GM12878 (cell line): ENCODE data around the gene MROH7. TPM values are rescaled to one million over a fixed set of nuclear protein-coding genes. Genes with fewer than 3 reads are reported as not detected.

Experiments
- ATAC-seq: fragments of 200-7000 bp; cut with Tn5 transposase; 3 replicates; pipeline ENCODE4 v1.9.1; 2020; ENCODE audit warnings: mild to moderate bottlenecking, moderate library complexity
- BruUV-seq: library from RNA; stranded (reverse); fragments of 400-500 nt; replicated peaks from 2 replicates; lab custom pipeline; 2021; lab: Mats Ljungman, UMichigan
- CTCF ChIA-PET: fragments of 300-600 bp; sonication (Branson Sonifier 250); formaldehyde crosslinking; extraction: SDS; loops from one replicate; lab custom pipeline; 2021; ENCODE audit warnings: inconsistent platforms; lab: Yijun Ruan, JAX
- POLR2A ChIA-PET: fragments of 350-600 bp; formaldehyde crosslinking; extraction: SDS; loops from one replicate; lab custom pipeline; 2021; ENCODE audit warnings: inconsistent platforms; lab: Charles Lee
- RAD21 ChIA-PET: fragments of 300-600 bp; sonication (Branson Sonifier 250); formaldehyde crosslinking; loops from one replicate; lab custom pipeline; 2023; ENCODE audit warnings: antibody characterized with exemption; ENCODE audit not compliant: unreplicated experiment; lab: Charles Lee
- SMC1A ChIA-PET: fragments of 300-600 bp; sonication (Branson Sonifier 250); formaldehyde crosslinking; loops from one replicate; lab custom pipeline; 2023; ENCODE audit not compliant: unreplicated experiment, uncharacterized antibody; lab: Charles Lee
- DNase-seq: peaks from one replicate; pipeline ENCODE4 v3.0.0-alpha.2; 2011; ENCODE audit warnings: low read depth, low spot score
- FAIRE-seq: peaks from 3 replicates; lab custom pipeline; 2011; peaks lifted over from hg19 to GRCh38; lab: Jason Lieb, UNC
- H2AFZ ChIP-seq: 2 replicates; pipeline ENCODE4 v1.6.0; 2011; ENCODE audit warnings: low read depth, low read length, control low read depth; ENCODE audit not compliant: control insufficient read depth
- H3K27ac ChIP-seq: 2 replicates; pipeline ENCODE4 v1.5.1; 2011; ENCODE audit warnings: control low read depth; ENCODE audit not compliant: control insufficient read depth, insufficient read depth
- H3K27me3 ChIP-seq, 2 experiments: replicated peaks in 1 of 2; 2 replicates each; pipeline versions ENCODE4 v1.6.0 to v1.6.1; 2011; ENCODE audit warnings: low read length in 1 of 2; ENCODE audit not compliant: control insufficient read depth in 2 of 2, insufficient read depth in 2 of 2
- H3K36me3 ChIP-seq, 2 experiments: 2 replicates each; pipeline ENCODE4 v1.5.1; 2011; ENCODE audit warnings: low read length in 1 of 2; ENCODE audit not compliant: control insufficient read depth in 2 of 2, insufficient read depth in 2 of 2
- H3K4me1 ChIP-seq: 2 replicates; pipeline ENCODE4 v1.6.1; 2011; ENCODE audit warnings: mild to moderate bottlenecking, low read length, moderate library complexity, mixed read lengths; ENCODE audit not compliant: control insufficient read depth, insufficient read depth
- H3K4me2 ChIP-seq: 2 replicates; pipeline ENCODE4 v1.6.0; 2011; ENCODE audit warnings: control low read depth; ENCODE audit not compliant: control insufficient read depth, insufficient read depth
- H3K4me3 ChIP-seq: fragments of 200-600 bp; sonication (generic); 2 replicates; pipeline ENCODE4 v1.5.1; 2016
- H3K79me2 ChIP-seq: 2 replicates; pipeline ENCODE4 v1.6.0; 2011; ENCODE audit warnings: low read length; ENCODE audit not compliant: control insufficient read depth, insufficient read depth
- H3K9ac ChIP-seq: 2 replicates; pipeline ENCODE4 v1.8.0; 2011; ENCODE audit warnings: low read length, control low read depth, mixed read lengths; ENCODE audit not compliant: control insufficient read depth, insufficient read depth
- H3K9me3 ChIP-seq: replicated peaks from 3 replicates; pipeline ENCODE4 v1.5.1; 2011; ENCODE audit warnings: mild to moderate bottlenecking, low read length; ENCODE audit not compliant: control insufficient read depth, insufficient read depth
- H4K20me1 ChIP-seq: 2 replicates; pipeline ENCODE4 v1.6.0; 2011; ENCODE audit not compliant: control insufficient read depth, insufficient read depth
- ESRRA ChIP-seq: IDR thresholded peaks from 2 replicates; pipeline ENCODE4 v1.6.1; 2012; ENCODE audit warnings: mild to moderate bottlenecking, low read length, improper control_type of control experiment
- FOS ChIP-seq: IDR thresholded peaks from 3 replicates; pipeline ENCODE4 v1.6.1; 2011; ENCODE audit warnings: borderline replicate concordance; ENCODE audit not compliant: insufficient read length; ENCODE audit errors: extremely low read depth
- MAX ChIP-seq: IDR thresholded peaks from 2 replicates; pipeline ENCODE4 v1.6.1; 2012; ENCODE audit warnings: low read depth, low read length, improper control_type of control experiment
- RFX5 ChIP-seq: IDR thresholded peaks from 2 replicates; pipeline ENCODE4 v1.6.1; 2011; ENCODE audit warnings: low read depth, low read length, improper control_type of control experiment
- ZBTB40 ChIP-seq: fragments of 450-650 bp; IDR thresholded peaks from 2 replicates; pipeline ENCODE4 v1.6.1; 2016; ENCODE audit warnings: mild to moderate bottlenecking, moderate library complexity, borderline replicate concordance
- in situ Hi-C: fragments of 300-500 bp; cut with MboI; formaldehyde crosslinking; loops from 9 replicates; pipeline ENCODE4 v1.14.3; 2018; ENCODE audit warnings: mixed read lengths
- intact Hi-C: fragments of 100-400 bp; cut with micrococcal nuclease; formaldehyde crosslinking; loops from one replicate; pipeline ENCODE4 v1.14.2; 2022; ENCODE audit not compliant: unreplicated experiment
- polyA plus RNA-seq, 11 experiments: library from polyadenylated mRNA; depleted of rRNA in 4 of 11; unstranded in 6 of 11; stranded (reverse) in 5 of 11; fragments of >200 nt; fragmentation: Nextera tagmentation in 4 of 11; fragmentation: Illumina TruSeq in 1 of 11; extraction: Ambion mirVana in 4 of 11; extraction: Trizol in 1 of 11; gene quantifications; 1 replicate in 1 of 11; 2 replicates in 10 of 11; pipeline versions ENCODE4 v1.2.1 to v1.2.3, GENCODE V29; 2011 to 2016; ENCODE audit warnings: inconsistent platforms in 2 of 11, missing spikeins in 2 of 11, low read depth in 1 of 11
- total RNA-seq, 4 experiments: library from RNA; depleted of rRNA in 3 of 4; stranded (reverse); fragments of >200 nt in 3 of 4; fragmentation: Illumina TruSeq in 1 of 4; extraction: Trizol in 1 of 4; gene quantifications; 2 replicates each; pipeline versions ENCODE4 v1.2.1 to v1.2.3, GENCODE V29; 2013 to 2021
- TF ChIP-seq, protein P1 (sequence below): fragments of 450-650 bp; IDR thresholded peaks from 2 replicates; pipeline ENCODE4 v1.6.1; 2017; ENCODE audit warnings: low read depth, mild to moderate bottlenecking, moderate library complexity

Gene MROH7
- total and polyA plus RNA-seq, 10 of the 15 experiments (the other 5 are each of a cell fraction or from before 2014, with no cell fraction given) = 0.11 TPM; not detected in 9

DNA sequence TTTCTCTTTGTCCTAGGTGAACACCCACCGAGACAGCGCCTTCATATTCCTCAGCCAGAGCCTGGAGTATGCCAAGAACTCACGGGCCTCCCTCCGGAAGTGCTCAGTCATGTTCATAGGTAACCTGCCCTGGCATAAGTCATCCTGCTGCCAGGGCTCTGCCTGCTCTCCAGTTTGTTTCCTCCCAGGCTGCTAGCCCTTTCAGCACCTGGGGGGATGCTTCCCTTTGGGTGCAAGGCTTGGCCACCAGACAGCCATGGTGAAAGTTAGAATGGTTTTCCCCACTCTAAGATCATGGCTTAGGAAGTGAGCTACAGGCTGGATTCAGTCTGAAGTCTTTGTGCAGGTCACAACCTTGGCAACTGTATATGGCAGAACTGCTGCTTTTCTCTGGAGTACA lies 64.8 kb downstream of the MROH7 start (continued):
- TF ChIP-seq RFX5 (no peak), ZBTB40 (no peak)
- TF ChIP-seq, protein P1, sequence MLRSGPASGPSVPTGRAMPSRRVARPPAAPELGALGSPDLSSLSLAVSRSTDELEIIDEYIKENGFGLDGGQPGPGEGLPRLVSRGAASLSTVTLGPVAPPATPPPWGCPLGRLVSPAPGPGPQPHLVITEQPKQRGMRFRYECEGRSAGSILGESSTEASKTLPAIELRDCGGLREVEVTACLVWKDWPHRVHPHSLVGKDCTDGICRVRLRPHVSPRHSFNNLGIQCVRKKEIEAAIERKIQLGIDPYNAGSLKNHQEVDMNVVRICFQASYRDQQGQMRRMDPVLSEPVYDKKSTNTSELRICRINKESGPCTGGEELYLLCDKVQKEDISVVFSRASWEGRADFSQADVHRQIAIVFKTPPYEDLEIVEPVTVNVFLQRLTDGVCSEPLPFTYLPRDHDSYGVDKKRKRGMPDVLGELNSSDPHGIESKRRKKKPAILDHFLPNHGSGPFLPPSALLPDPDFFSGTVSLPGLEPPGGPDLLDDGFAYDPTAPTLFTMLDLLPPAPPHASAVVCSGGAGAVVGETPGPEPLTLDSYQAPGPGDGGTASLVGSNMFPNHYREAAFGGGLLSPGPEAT = no peak

- no peak overlapping the region for H3K4me2 ChIP-seq
- TF ChIP-seq ESRRA (no peak), FOS (no peak), MAX (no peak)
- ChIA-PET SMC1A (no interaction called here), POLR2A (no interaction called here), CTCF (no interaction called here), RAD21 (no interaction called here)
- H3K4me3 ChIP-seq = no peak overlapping the region
- no peak for FAIRE-seq
- intact Hi-C loops = no loop called here
- H4K20me1 ChIP-seq = no peaks in the 10 kb centered on the region
- H2AFZ ChIP-seq = no peak overlapping the region
- no peaks in the 10 kb centered on the region for H3K4me1 ChIP-seq
- no peaks in the 10 kb centered on the region for H3K36me3 ChIP-seq
- H3K9me3 ChIP-seq = no peaks in the 10 kb centered on the region
- in situ Hi-C loops = no loop called here
- H3K27me3 ChIP-seq = no peaks in the 10 kb centered on the region; a peak in 1 of 4 replicates
- no TSS peak for BruUV-seq
- H3K79me2 ChIP-seq = no peaks in the 10 kb centered on the region
- H3K27ac ChIP-seq = no peak overlapping the region
- no peak for ATAC-seq
- H3K9ac ChIP-seq = no peak overlapping the region
- no peak for DNase-seq
These were observed 66.8 kb downstream of the MROH7 start for GRCh38 chr1:54708385-54708784.
